IMR-90 (cell line): Measurements from ENCODE around the gene CD300C. TPM values are rescaled to one million over a fixed set of nuclear protein-coding genes. Genes with fewer than 3 reads are reported as not detected.

Source experiments
- ATAC-seq: fragments of 200-7000 bp; cut with Tn5 transposase; 2 replicates; pipeline ENCODE4 v1.9.1; 2020; ENCODE audit warnings: low read depth, mild to moderate bottlenecking, moderate library complexity
- BruUV-seq: library from RNA; stranded (reverse); fragments of 400-500 nt; replicated peaks from 2 replicates; lab custom pipeline; 2021; lab: Mats Ljungman, UMichigan
- CTCF ChIA-PET: fragments of 300-600 bp; formaldehyde crosslinking; extraction: SDS; loops from one replicate; lab custom pipeline; 2021; ENCODE audit warnings: antibody characterized with exemption; lab: Yijun Ruan, JAX
- POLR2A ChIA-PET: fragments of 300-600 bp; sonication (Branson Sonifier 250); formaldehyde crosslinking; loops from one replicate; lab custom pipeline; 2022; ENCODE audit warnings: antibody characterized with exemption; ENCODE audit not compliant: unreplicated experiment; lab: Charles Lee
- DNase-seq: peaks from one replicate; pipeline ENCODE4 v3.0.0; 2013
- H2AFZ ChIP-seq: replicated peaks from 2 replicates; pipeline ENCODE3; 2013; ENCODE audit warnings: low read length, mild to moderate bottlenecking; ENCODE audit not compliant: poor library complexity
- H2AK5ac ChIP-seq: 2 replicates; pipeline ENCODE4 v1.6.1; 2013; ENCODE audit warnings: low read depth, low read length, inconsistent platforms
- H2AK9ac ChIP-seq: replicated peaks from 2 replicates; pipeline ENCODE3; 2013; ENCODE audit warnings: mild to moderate bottlenecking, low read depth, low read length, moderate library complexity; ENCODE audit not compliant: poor library complexity
- H2BK120ac ChIP-seq: 2 replicates; pipeline ENCODE4 v1.6.1; 2013; ENCODE audit warnings: low read depth, low read length, inconsistent platforms
- H2BK15ac ChIP-seq: 3 replicates; pipeline ENCODE4 v1.6.1; 2013; ENCODE audit warnings: low read depth, low read length, inconsistent platforms
- H2BK20ac ChIP-seq: 2 replicates; pipeline ENCODE4 v1.6.1; 2013; ENCODE audit warnings: low read depth, mild to moderate bottlenecking, inconsistent platforms, low read length, moderate library complexity
- H2BK5ac ChIP-seq: 2 replicates; pipeline ENCODE4 v1.6.1; 2013; ENCODE audit warnings: mild to moderate bottlenecking, low read depth, low read length, inconsistent platforms; ENCODE audit not compliant: poor library complexity, severe bottlenecking
- H3K14ac ChIP-seq: replicated peaks from 2 replicates; pipeline ENCODE4 v1.6.1; 2013; ENCODE audit warnings: low read depth, low read length, inconsistent platforms
- H3K18ac ChIP-seq: 2 replicates; pipeline ENCODE4 v1.6.1; 2013; ENCODE audit warnings: low read depth, low read length, control low read depth
- H3K23ac ChIP-seq: 2 replicates; pipeline ENCODE4 v1.6.1; 2013; ENCODE audit warnings: low read depth, low read length, inconsistent platforms
- H3K27ac ChIP-seq: 2 replicates; pipeline ENCODE4 v1.5.1; 2013; ENCODE audit warnings: mild to moderate bottlenecking, control low read depth, low read length; ENCODE audit not compliant: insufficient read depth
- H3K27me3 ChIP-seq: 2 replicates; pipeline ENCODE4 v1.6.1; 2013; ENCODE audit warnings: low read length; ENCODE audit not compliant: control insufficient read depth, insufficient read depth
- H3K36me3 ChIP-seq: 2 replicates; pipeline ENCODE4 v1.6.1; 2013; ENCODE audit warnings: low read length, mixed read lengths; ENCODE audit not compliant: control insufficient read depth, insufficient read depth
- H3K4ac ChIP-seq: 2 replicates; pipeline ENCODE4 v1.6.1; 2013; ENCODE audit warnings: low read depth, low read length, inconsistent platforms
- H3K4me1 ChIP-seq: 2 replicates; pipeline ENCODE4 v1.6.1; 2013; ENCODE audit warnings: low read length, mixed read lengths; ENCODE audit not compliant: control insufficient read depth, insufficient read depth
- H3K4me2 ChIP-seq: 2 replicates; pipeline ENCODE4 v1.6.1; 2013; ENCODE audit warnings: low read depth, mild to moderate bottlenecking, control low read depth, low read length, moderate library complexity
- H3K4me3 ChIP-seq: 2 replicates; pipeline ENCODE4 v1.5.1; 2013; ENCODE audit warnings: low read depth, mild to moderate bottlenecking, control low read depth, low read length, moderate library complexity; ENCODE audit not compliant: insufficient read depth
- H3K56ac ChIP-seq: 2 replicates; pipeline ENCODE4 v1.6.1; 2013; ENCODE audit warnings: low read length, inconsistent platforms; ENCODE audit not compliant: insufficient read depth; ENCODE audit errors: extremely low read depth
- H3K79me1 ChIP-seq, 2 experiments: 2 replicates each; pipeline ENCODE4 v1.6.1; 2013; ENCODE audit warnings: low read length in 2 of 2, inconsistent platforms in 1 of 2, low read depth in 1 of 2
- H3K9ac ChIP-seq: 2 replicates; pipeline ENCODE4 v1.6.1; 2013; ENCODE audit warnings: low read depth, low read length, control low read depth
- H3K9me1 ChIP-seq: 2 replicates; pipeline ENCODE4 v1.6.1; 2013; ENCODE audit warnings: low read length, inconsistent platforms; ENCODE audit not compliant: insufficient read depth
- H3K9me3 ChIP-seq: 2 replicates; pipeline ENCODE4 v1.6.1; 2013; ENCODE audit warnings: low read length; ENCODE audit not compliant: control insufficient read depth, insufficient read depth
- H4K20me1 ChIP-seq: 2 replicates; pipeline ENCODE4 v1.6.1; 2013; ENCODE audit warnings: low read length, inconsistent platforms; ENCODE audit not compliant: insufficient read depth
- H4K5ac ChIP-seq: 2 replicates; pipeline ENCODE4 v1.6.1; 2013; ENCODE audit warnings: mild to moderate bottlenecking, low read depth, low read length, control low read depth
- H4K8ac ChIP-seq, 2 experiments: 2 replicates each; pipeline ENCODE4 v1.6.1; 2013; ENCODE audit warnings: low read depth in 2 of 2, low read length in 2 of 2, control low read depth in 1 of 2, inconsistent platforms in 1 of 2
- H4K91ac ChIP-seq: 2 replicates; pipeline ENCODE4 v1.6.1; 2013; ENCODE audit warnings: low read depth, low read length, inconsistent platforms; ENCODE audit not compliant: insufficient read depth
- BHLHE40 ChIP-seq: fragments of 150-350 bp; IDR thresholded peaks from 2 replicates; pipeline ENCODE4 v1.6.1; 2016; ENCODE audit warnings: mild to moderate bottlenecking, low read depth, low read length
- CEBPB ChIP-seq: IDR thresholded peaks from 2 replicates; pipeline ENCODE4 v1.6.1; 2012; ENCODE audit warnings: low read depth, low read length, improper control_type of control experiment
- CHD1 ChIP-seq: IDR thresholded peaks from 2 replicates; pipeline ENCODE4 v1.6.1; 2012; ENCODE audit warnings: low read depth, low read length, improper control_type of control experiment
- FOS ChIP-seq: fragments of 150-350 bp; IDR thresholded peaks from 2 replicates; pipeline ENCODE4 v1.6.1; 2016; ENCODE audit warnings: low read depth, low read length
- MAFK ChIP-seq: IDR thresholded peaks from 2 replicates; pipeline ENCODE4 v1.6.1; 2012; ENCODE audit warnings: low read depth, low read length, improper control_type of control experiment
- MAZ ChIP-seq: IDR thresholded peaks from 2 replicates; pipeline ENCODE4 v1.6.1; 2012; ENCODE audit warnings: low read depth, mild to moderate bottlenecking, low read length, improper control_type of control experiment, moderate library complexity, borderline replicate concordance
- MXI1 ChIP-seq: IDR thresholded peaks from 2 replicates; pipeline ENCODE4 v1.6.1; 2012; ENCODE audit warnings: low read depth, mild to moderate bottlenecking, low read length, moderate library complexity, borderline replicate concordance
- NFE2L2 ChIP-seq: fragments of 150-350 bp; IDR thresholded peaks from 2 replicates; pipeline ENCODE4 v1.6.1; 2016; ENCODE audit warnings: low read depth, mild to moderate bottlenecking, low read length
- POLR2A ChIP-seq: IDR thresholded peaks from 2 replicates; pipeline ENCODE4 v1.6.1; 2012; ENCODE audit warnings: mild to moderate bottlenecking, low read depth, low read length
- RAD21 ChIP-seq: IDR thresholded peaks from 2 replicates; pipeline ENCODE4 v1.6.1; 2012; ENCODE audit warnings: low read length, improper control_type of control experiment
- RCOR1 ChIP-seq: IDR thresholded peaks from 2 replicates; pipeline ENCODE4 v1.6.1; 2012; ENCODE audit warnings: mild to moderate bottlenecking, low read length, improper control_type of control experiment; ENCODE audit not compliant: insufficient replicate concordance
- RFX5 ChIP-seq: IDR thresholded peaks from 2 replicates; pipeline ENCODE4 v1.8.0; 2012; ENCODE audit warnings: low read depth, mild to moderate bottlenecking, low read length, moderate library complexity
- SMC3 ChIP-seq: fragments of 150-350 bp; IDR thresholded peaks from 2 replicates; pipeline ENCODE4 v1.6.1; 2016; ENCODE audit warnings: low read depth, mild to moderate bottlenecking, antibody characterized with exemption, low read length, moderate library complexity
- WGBS, 2 experiments: methylation state at CpG; one replicate each; pipeline versions ENCODE4 v1.1.5 to v1.1.7; 2013; ENCODE audit warnings: missing lambda C conversion rate in 2 of 2; ENCODE audit not compliant: insufficient read length in 1 of 2; ENCODE audit errors: extremely low coverage in 2 of 2; 5-methylcytosine and 5-hydroxymethylcytosine counted together
- dilution Hi-C: fragments of 300-500 bp; cut with HindIII; formaldehyde crosslinking; loops from one replicate; pipeline ENCODE4 v1.14.3; 2018; ENCODE audit warnings: low sequenced_read_pairs; ENCODE audit not compliant: unreplicated experiment
- in situ Hi-C: fragments of 300-500 bp; cut with MboI; formaldehyde crosslinking; loops from 3 replicates; pipeline ENCODE4 v1.14.3; 2019; ENCODE audit warnings: low sequenced_read_pairs, inconsistent platforms, mixed read lengths
- intact Hi-C: fragments of 100-400 bp; cut with micrococcal nuclease; formaldehyde crosslinking; loops from 2 replicates; pipeline ENCODE4 v1.10.0; 2022
- polyA plus RNA-seq, 3 experiments: library from polyadenylated mRNA; depleted of rRNA; stranded (reverse); fragments of >200 nt; gene quantifications; 2 replicates each; pipeline ENCODE4 v1.2.3, GENCODE V29; 2012; ENCODE audit warnings: low replicate concordance in 1 of 3
- total RNA-seq: library from RNA; depleted of rRNA; stranded (reverse); fragments of >200 nt; gene quantifications from 2 replicates; pipeline ENCODE4 v1.2.3, GENCODE V29; 2012
- TF ChIP-seq, protein P1 (sequence below): conservative IDR thresholded peaks from 2 replicates; pipeline ENCODE4 v1.5.1; 2012; ENCODE audit warnings: mild to moderate bottlenecking, low read depth, low read length, improper control_type of control experiment
- TF ChIP-seq, protein P2 (sequence below): fragments of 150-350 bp; IDR thresholded peaks from 2 replicates; pipeline ENCODE4 v1.6.1; 2017; ENCODE audit warnings: mild to moderate bottlenecking, antibody characterized with exemption, low read length, low read depth
- TF ChIP-seq, protein P3 (sequence below): fragments of 150-350 bp; IDR thresholded peaks from 2 replicates; pipeline ENCODE4 v1.6.1; 2016; ENCODE audit warnings: low read depth, mild to moderate bottlenecking, low read length, moderate library complexity, borderline replicate concordance

CD300C gene
- total and polyA plus RNA-seq, 2 of the 4 experiments (the other 2 are of a cell fraction) = not detected

DNA sequence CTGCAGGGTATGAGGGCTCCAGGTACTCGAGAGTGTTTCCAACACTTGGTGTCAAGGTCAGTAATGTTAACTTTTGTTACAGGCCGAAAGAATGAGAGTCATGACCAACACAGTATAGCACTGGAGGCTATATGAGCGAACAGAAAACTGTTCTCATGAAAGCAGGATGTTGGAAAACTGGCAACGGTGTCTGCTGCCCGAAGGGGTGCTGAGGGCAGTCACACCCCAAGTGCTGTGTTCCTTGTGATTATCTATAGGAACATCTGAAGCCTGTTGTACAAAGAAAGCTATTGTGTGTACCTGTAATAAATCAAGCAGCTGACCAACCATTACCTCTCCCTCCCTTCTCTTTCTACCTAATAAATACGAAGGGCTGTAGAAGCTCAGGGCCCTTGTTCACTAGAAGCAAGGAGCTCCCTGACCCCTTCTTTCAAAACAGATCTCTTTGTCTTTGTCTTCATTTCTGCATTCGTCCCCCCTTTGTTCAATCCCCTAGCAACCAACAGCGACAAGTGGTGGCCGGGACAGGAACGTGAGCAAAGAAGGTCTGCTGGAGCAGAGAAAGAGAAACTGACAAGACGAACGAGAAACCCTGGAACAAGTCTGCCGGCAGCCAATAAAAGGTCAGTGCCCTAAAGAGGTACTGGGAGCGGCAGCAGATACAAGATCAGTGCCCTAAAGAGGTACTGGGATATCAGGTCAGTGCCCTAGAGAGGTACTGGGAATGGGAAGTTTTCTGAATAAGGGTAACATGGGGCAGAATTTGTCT is 38.6 kb upstream of the CD300C start:
- H2BK5ac ChIP-seq = no peak overlapping the region
- no peak overlapping the region for H3K23ac ChIP-seq
- no peak overlapping the region for H3K14ac ChIP-seq
- intact Hi-C loops = no loop called here
- POLR2A ChIA-PET = no interaction called here
- H3K27me3 ChIP-seq = no peaks in the 10 kb centered on the region
- no peak overlapping the region for H2AK5ac ChIP-seq
- no TSS peak for BruUV-seq
- H2BK20ac ChIP-seq = no peak overlapping the region
- no peak overlapping the region for H4K8ac ChIP-seq
- H3K9me1 ChIP-seq = no peaks in the 10 kb centered on the region
- no peak overlapping the region for H3K56ac ChIP-seq
- no peak overlapping the region for H3K4ac ChIP-seq
- H4K20me1 ChIP-seq = no peaks in the 10 kb centered on the region
- no peak overlapping the region for H4K5ac ChIP-seq
- no peak overlapping the region for H2BK15ac ChIP-seq
- TF ChIP-seq MAZ (no peak), POLR2A (no peak), CHD1 (no peak), CEBPB (no peak), BHLHE40 (no peak), RFX5 (no peak), RAD21 (no peak), SMC3 (no peak), FOS (no peak), MXI1 (no peak), RCOR1 (no peak), NFE2L2 (no peak), MAFK (no peak)
- TF ChIP-seq, protein P1, sequence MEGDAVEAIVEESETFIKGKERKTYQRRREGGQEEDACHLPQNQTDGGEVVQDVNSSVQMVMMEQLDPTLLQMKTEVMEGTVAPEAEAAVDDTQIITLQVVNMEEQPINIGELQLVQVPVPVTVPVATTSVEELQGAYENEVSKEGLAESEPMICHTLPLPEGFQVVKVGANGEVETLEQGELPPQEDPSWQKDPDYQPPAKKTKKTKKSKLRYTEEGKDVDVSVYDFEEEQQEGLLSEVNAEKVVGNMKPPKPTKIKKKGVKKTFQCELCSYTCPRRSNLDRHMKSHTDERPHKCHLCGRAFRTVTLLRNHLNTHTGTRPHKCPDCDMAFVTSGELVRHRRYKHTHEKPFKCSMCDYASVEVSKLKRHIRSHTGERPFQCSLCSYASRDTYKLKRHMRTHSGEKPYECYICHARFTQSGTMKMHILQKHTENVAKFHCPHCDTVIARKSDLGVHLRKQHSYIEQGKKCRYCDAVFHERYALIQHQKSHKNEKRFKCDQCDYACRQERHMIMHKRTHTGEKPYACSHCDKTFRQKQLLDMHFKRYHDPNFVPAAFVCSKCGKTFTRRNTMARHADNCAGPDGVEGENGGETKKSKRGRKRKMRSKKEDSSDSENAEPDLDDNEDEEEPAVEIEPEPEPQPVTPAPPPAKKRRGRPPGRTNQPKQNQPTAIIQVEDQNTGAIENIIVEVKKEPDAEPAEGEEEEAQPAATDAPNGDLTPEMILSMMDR = no peak
- TF ChIP-seq, protein P2, sequence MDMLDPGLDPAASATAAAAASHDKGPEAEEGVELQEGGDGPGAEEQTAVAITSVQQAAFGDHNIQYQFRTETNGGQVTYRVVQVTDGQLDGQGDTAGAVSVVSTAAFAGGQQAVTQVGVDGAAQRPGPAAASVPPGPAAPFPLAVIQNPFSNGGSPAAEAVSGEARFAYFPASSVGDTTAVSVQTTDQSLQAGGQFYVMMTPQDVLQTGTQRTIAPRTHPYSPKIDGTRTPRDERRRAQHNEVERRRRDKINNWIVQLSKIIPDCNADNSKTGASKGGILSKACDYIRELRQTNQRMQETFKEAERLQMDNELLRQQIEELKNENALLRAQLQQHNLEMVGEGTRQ = no peak
- TF ChIP-seq, protein P3, sequence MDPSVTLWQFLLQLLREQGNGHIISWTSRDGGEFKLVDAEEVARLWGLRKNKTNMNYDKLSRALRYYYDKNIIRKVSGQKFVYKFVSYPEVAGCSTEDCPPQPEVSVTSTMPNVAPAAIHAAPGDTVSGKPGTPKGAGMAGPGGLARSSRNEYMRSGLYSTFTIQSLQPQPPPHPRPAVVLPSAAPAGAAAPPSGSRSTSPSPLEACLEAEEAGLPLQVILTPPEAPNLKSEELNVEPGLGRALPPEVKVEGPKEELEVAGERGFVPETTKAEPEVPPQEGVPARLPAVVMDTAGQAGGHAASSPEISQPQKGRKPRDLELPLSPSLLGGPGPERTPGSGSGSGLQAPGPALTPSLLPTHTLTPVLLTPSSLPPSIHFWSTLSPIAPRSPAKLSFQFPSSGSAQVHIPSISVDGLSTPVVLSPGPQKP = no peak
- CTCF ChIA-PET = no interaction called here
- in situ Hi-C loops = no loop called here
- H3K4me3 ChIP-seq = no peak overlapping the region
- 13% methylated on average over 2 of the region's 14 CpGs; no CpG with 5 or more reads in 1 of the 2 experiments for WGBS, 2 experiments
- H3K79me1 ChIP-seq = no peaks in the 10 kb centered on the region
- H4K91ac ChIP-seq = no peak overlapping the region
- no peak overlapping the region for H3K18ac ChIP-seq
- H3K27ac ChIP-seq = no peak overlapping the region
- no peak overlapping the region for H2AFZ ChIP-seq
- no peak overlapping the region for H2BK120ac ChIP-seq
- no peaks in the 10 kb centered on the region for H3K36me3 ChIP-seq
- no peak for ATAC-seq
- no peak overlapping the region for H3K4me2 ChIP-seq
- peaks cover 21% of the 10 kb centered on the region for H3K9me3 ChIP-seq
- no peak for DNase-seq
- no peak overlapping the region for H2AK9ac ChIP-seq
- no peaks in the 10 kb centered on the region for H3K4me1 ChIP-seq
- dilution Hi-C loops = no loop called here
- H3K9ac ChIP-seq = no peak overlapping the region
